Gastrocnemius medialis (tissue), 4 donors: ENCODE results near the gene LGALS9.

Experiments used
- CTCF ChIP-seq, 5 experiments: fragments of 450-650 bp in 3 of 5; fragments of 200-600 bp in 2 of 5; sonication (generic) in 2 of 5; IDR thresholded peaks in 4 of 5; conservative IDR thresholded peaks in 1 of 5; 1 replicate in 4 of 5; 2 replicates in 1 of 5; pipeline ENCODE4 v1.5.1; 2016 to 2019; ENCODE audit warnings: antibody characterized with exemption in 5 of 5, mild to moderate bottlenecking in 3 of 5, moderate library complexity in 3 of 5
- POLR2A ChIP-seq, 2 donors: fragments of 450-650 bp; IDR thresholded peaks; one replicate each; pipeline ENCODE4 v1.6.1; 2017; ENCODE audit warnings: antibody characterized with exemption in 2 of 2, mild to moderate bottlenecking in 2 of 2, moderate library complexity in 2 of 2

DNA sequence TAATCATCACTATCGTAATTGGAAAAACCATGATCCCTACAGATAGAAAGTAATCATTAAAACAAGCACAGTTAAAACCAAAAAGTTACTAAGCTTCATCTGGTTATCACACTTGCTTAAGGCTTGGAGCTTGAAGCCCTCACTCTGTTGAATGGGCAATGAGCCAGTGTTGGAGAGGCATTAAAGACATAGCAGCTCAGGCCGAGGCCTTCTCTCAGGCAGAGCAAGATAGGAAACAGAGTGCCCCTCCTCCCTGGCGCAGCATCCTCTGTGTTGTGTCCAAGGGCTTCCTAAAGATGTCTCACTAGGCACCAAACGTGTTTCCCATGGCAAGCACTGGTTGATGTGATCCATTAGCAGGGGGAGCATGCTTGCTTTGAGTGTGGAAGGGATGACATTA, 34.9 kb upstream of the LGALS9 start:
- no peak for TF ChIP-seq POLR2A (IDR thresholded peaks at IDR 0.05)
- no peak for TF ChIP-seq CTCF (IDR thresholded peaks at IDR 0.05 in 4 of 5, conservative IDR thresholded peaks at IDR 0.05 in 1 of 5)
